HG03045 (cell line): ENCODE data around the gene MTHFD1L.

Source experiments
- ATAC-seq: cut with Tn5 transposase; IDR thresholded peaks from one replicate; pipeline ENCODE4 v1.9.1; 2021; ENCODE audit warnings: mild to moderate bottlenecking, moderate library complexity; ENCODE audit not compliant: unreplicated experiment

The MTHFD1L gene

DNA sequence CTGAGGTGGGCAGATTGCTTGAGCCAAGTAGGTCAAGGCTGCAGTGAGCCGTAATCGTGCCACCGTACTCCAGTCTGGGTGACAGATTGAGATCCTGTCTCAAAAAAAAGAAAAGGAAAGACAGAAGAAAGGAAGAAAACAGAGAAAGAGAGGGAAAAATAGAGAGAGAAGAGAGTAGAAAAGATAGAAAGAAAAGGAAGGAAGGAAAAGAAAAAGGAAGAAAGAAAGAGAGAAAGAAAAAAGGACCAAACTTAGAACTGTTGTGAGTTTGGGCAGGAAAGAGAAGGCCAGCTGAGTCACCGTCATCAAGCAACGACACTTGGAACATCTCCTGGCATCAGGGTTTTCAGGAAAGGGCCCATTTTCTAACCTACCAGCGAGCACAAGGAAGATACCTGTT lies 278.3 kb downstream of the MTHFD1L start:
- no peak for ATAC-seq

DNA sequence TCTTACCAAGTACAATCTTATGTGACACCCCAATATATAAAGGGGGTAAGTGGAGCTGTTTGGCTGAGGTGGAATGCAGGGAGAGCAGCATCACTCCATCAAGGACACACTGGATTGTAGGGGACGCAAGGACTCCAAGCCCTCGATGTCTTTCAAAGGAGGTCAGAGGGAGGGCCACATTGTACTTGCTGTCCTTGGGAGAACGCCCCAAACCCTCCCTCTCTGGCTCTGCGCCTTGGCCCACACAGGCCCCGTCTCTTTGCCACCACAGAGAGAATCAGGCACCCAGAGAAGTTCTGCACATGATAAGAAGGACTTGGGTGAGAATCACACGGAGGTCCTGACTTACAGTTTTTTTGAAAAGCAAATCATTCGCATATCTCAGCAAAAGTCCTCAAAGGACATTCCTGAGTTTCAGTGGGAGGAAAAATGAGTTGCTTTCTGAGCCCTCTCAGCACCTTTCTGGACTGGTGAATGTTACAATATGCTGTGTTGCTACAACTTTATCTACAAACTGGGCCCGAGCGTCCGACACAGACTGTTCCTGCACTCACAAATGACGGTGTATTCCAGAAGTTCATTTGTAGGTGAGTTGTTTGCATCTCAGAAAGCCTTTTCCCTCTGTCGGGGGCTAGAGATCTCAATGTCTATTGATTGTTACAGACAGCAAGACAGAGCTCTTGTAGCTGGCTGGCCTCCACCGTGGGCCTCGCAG lies 281.8 kb downstream of the MTHFD1L start:
- no peak for ATAC-seq

DNA sequence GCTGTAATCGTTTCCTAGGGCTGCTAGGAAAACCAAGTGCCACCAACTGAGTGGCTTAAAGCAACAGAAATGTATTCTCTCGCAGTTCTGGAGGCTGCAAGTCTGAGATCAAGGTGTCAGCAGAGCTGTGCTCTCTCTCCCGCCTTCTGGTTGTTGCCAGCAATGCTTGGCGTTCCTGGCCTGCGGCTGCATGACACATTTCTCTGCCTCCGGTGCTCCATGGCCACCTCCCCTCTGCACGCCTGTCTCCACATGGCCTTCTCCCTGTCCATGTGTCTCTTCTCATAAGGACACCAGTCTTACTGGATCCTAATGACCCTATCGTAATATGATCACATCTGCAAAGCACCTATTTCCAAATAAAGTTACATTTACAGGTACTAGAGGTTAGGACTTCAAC lies 282.6 kb downstream of the MTHFD1L start:
- ATAC-seq: no peak

DNA sequence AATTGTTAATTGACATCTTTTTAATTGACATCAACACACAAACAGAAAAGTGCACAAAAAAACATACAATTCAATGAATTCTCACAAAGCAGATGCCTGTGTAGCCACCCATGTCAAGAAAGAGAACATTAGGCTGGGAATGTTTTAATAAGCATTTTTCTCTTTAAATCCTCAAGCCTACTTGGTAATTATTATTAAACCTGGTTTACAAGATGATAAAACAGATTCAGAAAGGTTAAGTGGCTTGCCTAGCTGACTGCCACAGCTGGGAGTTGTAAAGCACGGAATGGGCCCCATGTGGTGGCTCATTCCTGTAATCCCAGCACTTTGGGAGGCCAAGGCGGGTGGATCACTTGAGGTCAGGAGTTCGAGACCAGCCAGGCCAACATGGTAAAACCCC lies 284.3 kb downstream of the MTHFD1L start:
- no peak for ATAC-seq
